Measurements from ENCODE around the gene TCP11L2. TPM values are rescaled to one million over a fixed set of nuclear protein-coding genes. Genes with fewer than 3 reads are reported as not detected.
A peak's percentile ranks its signal among the peaks of the same experiment; 100 is the strongest.

TCP11L2 gene
- total and polyA plus RNA-seq, 2 experiments from 2014 or later, result 17.7 to 26.2 TPM

- peak within 1 kb of the TSS; percentile 98 for H3K4me2 ChIP-seq (ENCODE audit: unreplicated experiment)
- in situ Hi-C loops (cut with MboI), result no loop called here
- TF ChIP-seq EZH2phosphoT487 (IDR thresholded peaks at IDR 0.05; ENCODE audit: insufficient read depth, low read depth), result no peak
- no peak for TF ChIP-seq EZH2 (IDR thresholded peaks at IDR 0.05; ENCODE audit: insufficient read depth, poor library complexity, severe bottlenecking)
Measured at GRCh38 chr12:106357549-106358395, 55.2 kb downstream of the TCP11L2 start, which contains the start of gene POLR3B. Gene POLR3B (plus strand): TSS chr12:106357748. CDS start chr12:106357880, 132 bp downstream.

GRCh38 chr12:106358396-106359241 lies 56.1 kb downstream of the TCP11L2 start:
- Histone ChIP-seq H3K27ac (peak overlapping the region; percentile 94), H3K36me3 (ENCODE audit: low read depth) (no peaks in the 10 kb centered on the region), H3K79me2 (ENCODE audit: insufficient read depth) (peaks cover 50% of the 10 kb centered on the region), H3K4me2 (ENCODE audit: unreplicated experiment) (peak overlapping the region; percentile 98), H4K20me1 (ENCODE audit: insufficient read depth) (no peaks in the 10 kb centered on the region), H3K9ac (peak overlapping the region; percentile 85), H3K4me3 (peak overlapping the region; percentile 82), H3F3A (ENCODE audit: insufficient read depth) (peaks cover 23% of the 10 kb centered on the region), H3K4me1 (ENCODE audit: insufficient read depth) (peaks cover 7% of the 10 kb centered on the region; the same call in 1 of the 2 replicates), H3K9me3 (ENCODE audit: low read depth) (no peaks in the 10 kb centered on the region), H3K9me2 (ENCODE audit: insufficient read depth) (no peaks in the 10 kb centered on the region), H2AFZ (peak overlapping the region; percentile 90), H3K27me3 (replicated peaks; ENCODE audit: insufficient read depth) (no peaks in the 10 kb centered on the region)
- TF ChIP-seq EZH2 (IDR thresholded peaks at IDR 0.05; ENCODE audit: insufficient read depth, poor library complexity, severe bottlenecking), result no peak
- TF ChIP-seq EZH2phosphoT487 (IDR thresholded peaks at IDR 0.05; ENCODE audit: insufficient read depth, low read depth), result no peak
- 31 to 32% methylated on average over 17 of the region's 17 CpGs for WGBS, 2 experiments (ENCODE audit: low coverage in 1 of 2, low lambda C conversion rate in 2 of 2, missing lambda C conversion rate in 2 of 2)
- in situ Hi-C loops (cut with MboI), result no loop called here
- peak; percentile 29 for DNase-seq

More at GRCh38 chr12:106357549-106358395, 55.2 kb downstream of the TCP11L2 start, which contains the start of gene POLR3B:
- H3K9me2 ChIP-seq (ENCODE audit: insufficient read depth), result no peaks in the 10 kb centered on the region
- 1% methylated on average over 57 to 59 of the region's 63 CpGs for WGBS, 2 experiments (ENCODE audit: low coverage in 1 of 2, low lambda C conversion rate in 2 of 2, missing lambda C conversion rate in 2 of 2)
- peak within 1 kb of the TSS; percentile 94 for H3K27ac ChIP-seq
- no peaks in the 10 kb centered on the region for H3K36me3 ChIP-seq (ENCODE audit: low read depth)
- H3K4me3 ChIP-seq, result peak within 1 kb of the TSS; percentile 82
- H3K27me3 ChIP-seq (replicated peaks; ENCODE audit: insufficient read depth), result no peaks in the 10 kb centered on the region
- peaks cover 7% of the 10 kb centered on the region; the same call in 1 of the 2 replicates for H3K4me1 ChIP-seq (ENCODE audit: insufficient read depth)
- H3K9ac ChIP-seq, result peak within 1 kb of the TSS; percentile 85
- H2AFZ ChIP-seq, result peak within 1 kb of the TSS; percentile 90
- H4K20me1 ChIP-seq (ENCODE audit: insufficient read depth), result no peaks in the 10 kb centered on the region
- peaks cover 42% of the 10 kb centered on the region for H3K79me2 ChIP-seq (ENCODE audit: insufficient read depth)
- peak; percentile 99 for DNase-seq
- peaks cover 23% of the 10 kb centered on the region for H3F3A ChIP-seq (ENCODE audit: insufficient read depth)
- no peaks in the 10 kb centered on the region for H3K9me3 ChIP-seq (ENCODE audit: low read depth)

GRCh38 chr12:106359646-106360399 lies 57.3 kb downstream of the TCP11L2 start:
- Histone ChIP-seq H3K27ac (no peak overlapping the region), H3K4me1 (ENCODE audit: insufficient read depth) (peaks cover 7% of the 10 kb centered on the region; the same call in 1 of the 2 replicates), H3K9me3 (ENCODE audit: low read depth) (no peaks in the 10 kb centered on the region), H3K9me2 (ENCODE audit: insufficient read depth) (no peaks in the 10 kb centered on the region), H3K27me3 (replicated peaks; ENCODE audit: insufficient read depth) (no peaks in the 10 kb centered on the region), H3K79me2 (ENCODE audit: insufficient read depth) (peaks cover 60% of the 10 kb centered on the region), H2AFZ (no peak overlapping the region), H3K4me3 (no peak overlapping the region), H3K9ac (no peak overlapping the region), H3K36me3 (ENCODE audit: low read depth) (no peaks in the 10 kb centered on the region), H3K4me2 (ENCODE audit: unreplicated experiment) (no peak overlapping the region), H3F3A (ENCODE audit: insufficient read depth) (peaks cover 23% of the 10 kb centered on the region), H4K20me1 (ENCODE audit: insufficient read depth) (no peaks in the 10 kb centered on the region)
- no peak for TF ChIP-seq EZH2 (IDR thresholded peaks at IDR 0.05; ENCODE audit: insufficient read depth, poor library complexity, severe bottlenecking)
- TF ChIP-seq EZH2phosphoT487 (IDR thresholded peaks at IDR 0.05; ENCODE audit: insufficient read depth, low read depth), result no peak
- no peak for DNase-seq
- 89 to 90% methylated on average over 7 of the region's 7 CpGs for WGBS, 2 experiments (ENCODE audit: low coverage in 1 of 2, low lambda C conversion rate in 2 of 2, missing lambda C conversion rate in 2 of 2)
- in situ Hi-C loops (cut with MboI), result no loop called here
